ENCODE data around the gene BHLHE40. TPM values are rescaled to one million over a fixed set of nuclear protein-coding genes. Genes with fewer than 3 reads are reported as not detected.

The BHLHE40 gene
- total and polyA plus RNA-seq, 2 of the 13 experiments (the other 11 are each of a cell fraction or from before 2014, with no cell fraction given): 1.8 to 51.0 TPM

DNA sequence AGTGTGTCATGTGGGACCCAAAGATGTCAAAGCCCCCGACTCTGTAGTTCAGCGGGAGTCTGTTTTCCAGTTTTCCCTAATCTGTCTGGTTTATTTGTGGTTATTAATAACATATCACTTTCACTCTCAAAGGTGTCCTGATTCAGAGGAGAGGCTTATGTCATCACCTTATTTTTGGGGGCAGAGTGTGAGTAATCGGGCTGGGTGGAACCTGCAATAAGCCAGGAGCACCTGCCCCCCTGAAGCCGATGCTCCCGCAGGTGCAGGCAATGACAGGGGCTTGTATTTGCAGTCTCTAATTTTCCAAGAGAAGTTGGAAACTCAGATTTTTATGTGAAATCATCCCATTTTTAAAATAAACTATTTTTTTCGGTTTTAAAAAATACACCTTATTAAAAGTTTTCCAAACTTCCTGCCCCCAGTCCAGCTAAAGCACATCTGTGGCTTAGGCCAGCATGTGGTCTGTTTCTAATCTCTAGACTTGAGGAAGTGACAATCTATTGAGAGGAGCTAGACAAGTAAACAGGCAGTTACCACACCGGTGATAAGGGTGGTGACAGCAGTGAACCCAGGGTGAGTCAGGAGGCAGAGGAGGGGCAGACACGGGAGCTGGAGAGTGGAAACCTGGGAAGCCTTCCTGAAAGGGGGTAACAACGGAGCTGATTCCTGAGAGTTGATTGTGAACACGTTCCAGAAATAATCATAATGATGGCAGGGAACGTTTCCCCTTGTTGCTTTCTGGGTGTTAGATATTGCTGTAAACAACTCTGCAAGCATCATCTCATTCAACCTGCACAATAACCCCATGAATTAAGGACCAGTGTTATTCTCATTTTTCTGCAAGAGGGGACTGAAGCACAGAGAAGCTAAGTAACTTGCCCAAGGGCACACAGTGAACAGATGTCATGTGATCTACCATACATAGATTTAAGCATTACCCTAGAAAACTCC lies 37.2 kb downstream of the BHLHE40 start (continued):
- TF ChIP-seq, protein P1, sequence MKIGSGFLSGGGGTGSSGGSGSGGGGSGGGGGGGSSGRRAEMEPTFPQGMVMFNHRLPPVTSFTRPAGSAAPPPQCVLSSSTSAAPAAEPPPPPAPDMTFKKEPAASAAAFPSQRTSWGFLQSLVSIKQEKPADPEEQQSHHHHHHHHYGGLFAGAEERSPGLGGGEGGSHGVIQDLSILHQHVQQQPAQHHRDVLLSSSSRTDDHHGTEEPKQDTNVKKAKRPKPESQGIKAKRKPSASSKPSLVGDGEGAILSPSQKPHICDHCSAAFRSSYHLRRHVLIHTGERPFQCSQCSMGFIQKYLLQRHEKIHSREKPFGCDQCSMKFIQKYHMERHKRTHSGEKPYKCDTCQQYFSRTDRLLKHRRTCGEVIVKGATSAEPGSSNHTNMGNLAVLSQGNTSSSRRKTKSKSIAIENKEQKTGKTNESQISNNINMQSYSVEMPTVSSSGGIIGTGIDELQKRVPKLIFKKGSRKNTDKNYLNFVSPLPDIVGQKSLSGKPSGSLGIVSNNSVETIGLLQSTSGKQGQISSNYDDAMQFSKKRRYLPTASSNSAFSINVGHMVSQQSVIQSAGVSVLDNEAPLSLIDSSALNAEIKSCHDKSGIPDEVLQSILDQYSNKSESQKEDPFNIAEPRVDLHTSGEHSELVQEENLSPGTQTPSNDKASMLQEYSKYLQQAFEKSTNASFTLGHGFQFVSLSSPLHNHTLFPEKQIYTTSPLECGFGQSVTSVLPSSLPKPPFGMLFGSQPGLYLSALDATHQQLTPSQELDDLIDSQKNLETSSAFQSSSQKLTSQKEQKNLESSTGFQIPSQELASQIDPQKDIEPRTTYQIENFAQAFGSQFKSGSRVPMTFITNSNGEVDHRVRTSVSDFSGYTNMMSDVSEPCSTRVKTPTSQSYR (CRISPR knock-in tag; IDR thresholded peaks at IDR 0.05; ENCODE audit: borderline replicate concordance): peak; percentile 39; the same call in 1 of the 2 replicates
- TF ChIP-seq, protein P2, sequence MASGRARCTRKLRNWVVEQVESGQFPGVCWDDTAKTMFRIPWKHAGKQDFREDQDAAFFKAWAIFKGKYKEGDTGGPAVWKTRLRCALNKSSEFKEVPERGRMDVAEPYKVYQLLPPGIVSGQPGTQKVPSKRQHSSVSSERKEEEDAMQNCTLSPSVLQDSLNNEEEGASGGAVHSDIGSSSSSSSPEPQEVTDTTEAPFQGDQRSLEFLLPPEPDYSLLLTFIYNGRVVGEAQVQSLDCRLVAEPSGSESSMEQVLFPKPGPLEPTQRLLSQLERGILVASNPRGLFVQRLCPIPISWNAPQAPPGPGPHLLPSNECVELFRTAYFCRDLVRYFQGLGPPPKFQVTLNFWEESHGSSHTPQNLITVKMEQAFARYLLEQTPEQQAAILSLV (CRISPR knock-in tag; IDR thresholded peaks at IDR 0.05; ENCODE audit: borderline replicate concordance): no peak
- TF ChIP-seq EHMT2 (IDR thresholded peaks at IDR 0.05; ENCODE audit: borderline replicate concordance, low read depth, low read length) (no peak), PRPF4 (IDR thresholded peaks at IDR 0.05; ENCODE audit: low read depth, low read length, poor library complexity, severe bottlenecking) (no peak), MEIS1 (CRISPR knock-in tag; IDR thresholded peaks at IDR 0.05; ENCODE audit: borderline replicate concordance) (peak; percentile 67; the same call in 1 of the 2 replicates), ZNF256 (CRISPR knock-in tag; conservative IDR thresholded peaks at IDR 0.05) (no peak), ZNF563 (CRISPR knock-in tag; IDR thresholded peaks at IDR 0.05) (no peak), ZSCAN12 (CRISPR knock-in tag; IDR thresholded peaks at IDR 0.05) (no peak), ZNF569 (CRISPR knock-in tag; IDR thresholded peaks at IDR 0.05; ENCODE audit: borderline replicate concordance) (no peak), RCOR2 (CRISPR knock-in tag; IDR thresholded peaks at IDR 0.05) (peak; percentile 83)
- TF ChIP-seq, protein P3, sequence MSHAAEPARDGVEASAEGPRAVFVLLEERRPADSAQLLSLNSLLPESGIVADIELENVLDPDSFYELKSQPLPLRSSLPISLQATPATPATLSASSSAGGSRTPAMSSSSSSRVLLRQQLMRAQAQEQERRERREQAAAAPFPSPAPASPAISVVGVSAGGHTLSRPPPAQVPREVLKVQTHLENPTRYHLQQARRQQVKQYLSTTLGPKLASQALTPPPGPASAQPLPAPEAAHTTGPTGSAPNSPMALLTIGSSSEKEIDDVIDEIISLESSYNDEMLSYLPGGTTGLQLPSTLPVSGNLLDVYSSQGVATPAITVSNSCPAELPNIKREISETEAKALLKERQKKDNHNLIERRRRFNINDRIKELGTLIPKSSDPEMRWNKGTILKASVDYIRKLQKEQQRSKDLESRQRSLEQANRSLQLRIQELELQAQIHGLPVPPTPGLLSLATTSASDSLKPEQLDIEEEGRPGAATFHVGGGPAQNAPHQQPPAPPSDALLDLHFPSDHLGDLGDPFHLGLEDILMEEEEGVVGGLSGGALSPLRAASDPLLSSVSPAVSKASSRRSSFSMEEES (CRISPR knock-in tag; IDR thresholded peaks at IDR 0.05): peak; percentile 84
- TF ChIP-seq, protein P4, sequence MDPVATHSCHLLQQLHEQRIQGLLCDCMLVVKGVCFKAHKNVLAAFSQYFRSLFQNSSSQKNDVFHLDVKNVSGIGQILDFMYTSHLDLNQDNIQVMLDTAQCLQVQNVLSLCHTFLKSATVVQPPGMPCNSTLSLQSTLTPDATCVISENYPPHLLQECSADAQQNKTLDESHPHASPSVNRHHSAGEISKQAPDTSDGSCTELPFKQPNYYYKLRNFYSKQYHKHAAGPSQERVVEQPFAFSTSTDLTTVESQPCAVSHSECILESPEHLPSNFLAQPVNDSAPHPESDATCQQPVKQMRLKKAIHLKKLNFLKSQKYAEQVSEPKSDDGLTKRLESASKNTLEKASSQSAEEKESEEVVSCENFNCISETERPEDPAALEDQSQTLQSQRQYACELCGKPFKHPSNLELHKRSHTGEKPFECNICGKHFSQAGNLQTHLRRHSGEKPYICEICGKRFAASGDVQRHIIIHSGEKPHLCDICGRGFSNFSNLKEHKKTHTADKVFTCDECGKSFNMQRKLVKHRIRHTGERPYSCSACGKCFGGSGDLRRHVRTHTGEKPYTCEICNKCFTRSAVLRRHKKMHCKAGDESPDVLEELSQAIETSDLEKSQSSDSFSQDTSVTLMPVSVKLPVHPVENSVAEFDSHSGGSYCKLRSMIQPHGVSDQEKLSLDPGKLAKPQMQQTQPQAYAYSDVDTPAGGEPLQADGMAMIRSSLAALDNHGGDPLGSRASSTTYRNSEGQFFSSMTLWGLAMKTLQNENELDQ (CRISPR knock-in tag; IDR thresholded peaks at IDR 0.05; ENCODE audit: borderline replicate concordance): no peak
